ENCODE results near the gene URI1. TPM values are rescaled to one million over a fixed set of nuclear protein-coding genes. Genes with fewer than 3 reads are reported as not detected.
A peak's percentile ranks its signal among the peaks of the same experiment; 100 is the strongest.

URI1 gene
- total and polyA plus RNA-seq, 2 of the 8 experiments (the other 6 are each of a cell fraction or from before 2014, with no cell fraction given) = 27.7 to 64.3 TPM

GRCh38 chr19:29940971-29941585 is 961 bp upstream of the URI1 start:
- Histone ChIP-seq H4K91ac (replicated peaks; ENCODE audit: insufficient read length, low read length) (no peak overlapping the region), H3K4ac (replicated peaks; ENCODE audit: insufficient read length, low read depth, low read length) (no peak overlapping the region), H3K23me2 (ENCODE audit: low read depth, low read length) (peaks cover 2% of the 10 kb centered on the region; the same call in 1 of the 2 replicates), H3K9ac (replicated peaks in 1 of 4; ENCODE audit: extremely low read depth in 1 of 4, low read depth in 3 of 4, low read length in 3 of 4) (no peak overlapping the region), H3K36me3 (ENCODE audit: control insufficient read depth in 2 of 4, insufficient read depth in 4 of 4, low read length in 3 of 4) (no peaks in the 10 kb centered on the region), H2AK5ac (ENCODE audit: low read depth, low read length) (no peak overlapping the region), H3K14ac (ENCODE audit: insufficient read length) (no peak overlapping the region), H3K23ac (ENCODE audit: insufficient read length) (no peak overlapping the region), H4K20me1 (replicated peaks in 1 of 2; ENCODE audit: control insufficient read depth in 1 of 2, insufficient read depth in 2 of 2, low read length in 2 of 2) (peaks cover 0 to 4% of the 10 kb centered on the region in 2 experiments), H3K4me3 (ENCODE audit: extremely low read depth in 1 of 4, insufficient read depth in 2 of 4, low read depth in 3 of 4, low read length in 4 of 4) (no peak overlapping the region), H2AFZ (ENCODE audit: low read length) (0 out of 2 replicates have a peak overlapping the region, but pooled peaks have one; percentile 24), H3K4me2 (ENCODE audit: insufficient read depth in 1 of 2, low read depth in 2 of 2, low read length in 2 of 2) (0 out of 4 replicates have a peak overlapping the region, but pooled peaks of 1 of the 2 experiments have one; percentile 46), H4K8ac (ENCODE audit: extremely low read depth, insufficient read depth, low read length) (no peak overlapping the region), H2BK15ac (ENCODE audit: low read length) (peak overlapping the region; percentile 34), H3K9me3 (ENCODE audit: insufficient read depth in 2 of 2, low read depth in 1 of 2, low read length in 1 of 2) (peaks cover 0 to 10% of the 10 kb centered on the region in 2 experiments; a peak in 2 of 4 replicates), H3K56ac (replicated peaks; ENCODE audit: insufficient read length, low read depth, low read length) (no peak overlapping the region), H3K18ac (ENCODE audit: extremely low read depth, low read length) (peak overlapping the region; percentile 25; the same call in 1 of the 2 replicates), H2BK120ac (replicated peaks; ENCODE audit: low read depth, low read length) (no peak overlapping the region), H2BK5ac (ENCODE audit: low read depth, low read length) (no peak overlapping the region), H3K79me1 (ENCODE audit: low read depth, low read length) (no peaks in the 10 kb centered on the region; the same call in 1 of the 2 replicates), H2BK12ac (ENCODE audit: low read depth, low read length) (peak overlapping the region; percentile 62; the same call in 1 of the 2 replicates), H2BK20ac (ENCODE audit: low read length) (no peak overlapping the region), H3K79me2 (ENCODE audit: control insufficient read depth in 1 of 2, insufficient read depth in 2 of 2, low read length in 2 of 2) (peaks cover 5 to 35% of the 10 kb centered on the region in 2 experiments), H4K5ac (ENCODE audit: insufficient read length, low read depth, low read length) (no peak overlapping the region), H3K27ac (ENCODE audit: low read depth, low read length) (no peak overlapping the region), H3K4me1 (replicated peaks in 1 of 4; ENCODE audit: control insufficient read depth in 3 of 4, insufficient read depth in 4 of 4, low read length in 3 of 4) (no peaks in the 10 kb centered on the region), H3K27me3 (replicated peaks in 1 of 4; ENCODE audit: control insufficient read depth in 3 of 4, extremely low read depth in 1 of 4, insufficient read depth in 3 of 4, low read length in 3 of 4) (peaks cover 0 to 12% (median 9%) of the 10 kb centered on the region in 4 experiments; a peak in 3 of 7 replicates)
- no peak for TF ChIP-seq SIX5 (IDR thresholded peaks at IDR 0.05; ENCODE audit: low read depth, low read length)
- no peak for TF ChIP-seq RAD21 (IDR thresholded peaks at IDR 0.05 in 1 of 2, conservative IDR thresholded peaks at IDR 0.05 in 1 of 2; ENCODE audit: low read depth in 2 of 2, low read length in 2 of 2)
- no peak for TF ChIP-seq EGR1 (IDR thresholded peaks at IDR 0.05; ENCODE audit: borderline replicate concordance, low read depth, low read length)
- TF ChIP-seq CTCF (IDR thresholded peaks at IDR 0.05; ENCODE audit: control extremely low read depth in 1 of 3, insufficient read depth in 1 of 3, low read depth in 1 of 3, low read length in 3 of 3) = no peak
- no peak for TF ChIP-seq FOSL1 (IDR thresholded peaks at IDR 0.05; ENCODE audit: insufficient read depth, low read depth, low read length)
- no peak for TF ChIP-seq RFX5 (IDR thresholded peaks at IDR 0.05; ENCODE audit: borderline replicate concordance, low read depth, low read length)
- no peak for TF ChIP-seq ZNF274 (IDR thresholded peaks at IDR 0.05; ENCODE audit: borderline replicate concordance, extremely low read depth, low read length)
- CTCF ChIA-PET (ENCODE audit: partially characterized antibody) = interaction anchor here (0.6 to 2.2 kb wide), 5 partner anchors 36 to 333 kb away, joined by 3 to 6 read pairs (median 3); no protein-coding TSS in a partner anchor
- FAIRE-seq (no peak), DNase-seq (ENCODE audit: low read depth in 1 of 2, low spot score in 2 of 2) (no peak)
- POLR2A ChIA-PET (ENCODE audit: partially characterized antibody) = interaction anchor here (1.1 to 1.4 kb wide), 3 partner anchors 14 to 47 kb away, joined by 3 read pairs; no protein-coding TSS in a partner anchor
- 93% methylated on average over 9 of the region's 9 CpGs; no CpG with 5 or more reads in 1 of the 2 experiments for WGBS, 2 experiments (ENCODE audit: extremely low coverage in 1 of 2, insufficient coverage in 1 of 2, insufficient read length in 1 of 2, insufficient replicate concordance in 2 of 2, low coverage in 1 of 2, low lambda C conversion rate in 2 of 2, missing lambda C conversion rate in 1 of 2)

Data from H1 (cell line).